GM21526 (cell line): ENCODE data around the gene LCE3B.

Source experiments
- ATAC-seq: cut with Tn5 transposase; IDR thresholded peaks from one replicate; pipeline ENCODE4 v1.9.1; 2021; ENCODE audit warnings: moderate library complexity; ENCODE audit not compliant: unreplicated experiment, low FRiP score

LCE3B gene

GRCh38 chr1:152657677-152658076 lies 44.1 kb downstream of the LCE3B start:
- ATAC-seq: no peak

DNA sequence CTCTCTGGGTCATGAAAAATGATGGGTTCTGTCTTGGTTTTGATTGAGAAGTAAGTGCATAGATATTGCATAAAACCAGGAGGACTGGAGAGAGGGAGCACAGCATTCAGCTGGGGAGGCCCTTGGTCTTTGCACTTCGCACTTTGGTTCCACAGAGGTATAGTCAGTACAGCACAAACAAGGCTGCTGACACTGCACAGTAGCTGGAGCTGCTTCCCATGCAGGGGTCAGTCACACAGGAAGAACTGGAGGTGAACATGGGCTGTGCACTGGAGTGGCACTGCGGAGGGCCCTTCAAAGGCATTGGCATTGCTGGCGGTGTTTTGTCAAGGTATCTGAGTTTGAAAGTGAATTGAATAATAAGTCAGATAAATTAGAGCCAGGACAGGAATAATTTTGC lies 45.0 kb downstream of the LCE3B start:
- ATAC-seq: no peak

DNA sequence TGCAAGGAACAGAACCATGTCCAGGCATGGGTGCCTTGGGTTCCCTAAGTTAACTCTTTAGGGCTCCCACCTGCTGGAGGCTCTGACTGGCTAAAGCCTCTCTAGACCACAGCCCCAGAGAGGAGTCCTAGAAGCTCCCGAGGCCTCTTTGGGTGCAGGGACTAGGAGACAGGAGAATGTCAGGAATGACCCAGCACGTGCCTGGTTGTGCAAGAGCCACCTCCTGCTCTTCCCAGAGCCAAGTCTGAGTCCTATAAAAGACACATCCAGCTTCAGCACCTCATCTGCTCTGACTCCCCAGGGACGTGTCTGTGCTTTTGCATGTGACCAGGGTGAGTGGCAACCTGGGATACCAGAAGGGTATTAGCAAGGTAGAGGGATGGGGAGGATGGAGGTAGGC lies 49.5 kb downstream of the LCE3B start, which contains the start of gene LCE2D:
LCE2D (plus strand) TSS at position 283 of the 400 bp plus-strand sequence. CDS start 726 bp downstream, outside the sequence.
- ATAC-seq: no peak
